NCI-H1048 (cell line): Measurements from ENCODE around the gene ADAMTS2.

Experiments used
- DNase-seq: peaks from one replicate; lab custom pipeline; 2025; lab: John Stamatoyannopoulos, UW

ADAMTS2 gene

GRCh38 chr5:179137643-179138567, 207.4 kb downstream of the ADAMTS2 start:
- DNase-seq: no peak

DNA sequence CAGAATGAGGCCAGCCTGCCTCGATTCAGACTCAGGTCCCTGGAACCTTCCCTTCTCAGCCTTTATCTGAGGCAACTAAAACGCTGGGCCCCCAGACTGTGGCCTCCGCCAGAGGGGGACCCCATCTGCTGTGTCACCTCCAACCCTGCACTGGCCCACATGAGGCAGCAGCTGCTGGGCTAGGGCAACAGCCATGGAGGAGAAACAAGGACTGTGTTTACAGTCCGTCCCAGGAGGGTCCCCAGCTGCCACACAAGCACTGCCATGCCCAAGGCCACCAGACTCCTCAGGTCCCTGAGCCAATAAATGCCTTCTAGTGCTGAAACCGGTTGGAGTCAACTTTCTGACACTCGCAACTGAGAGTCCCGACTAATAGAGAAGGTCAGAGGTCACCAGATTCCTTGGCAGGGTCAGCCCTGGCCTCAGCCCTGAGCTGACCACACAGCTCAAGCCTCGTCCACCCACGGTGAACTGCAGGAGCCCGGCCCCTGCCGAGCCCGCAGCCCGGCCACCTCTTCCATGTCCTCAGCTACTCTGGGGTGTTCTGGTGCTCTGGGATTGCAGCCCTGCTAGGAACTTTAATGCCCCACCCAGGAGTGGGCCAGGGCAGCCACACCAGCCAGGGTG, 208.1 kb downstream of the ADAMTS2 start:
- no peak for DNase-seq

DNA sequence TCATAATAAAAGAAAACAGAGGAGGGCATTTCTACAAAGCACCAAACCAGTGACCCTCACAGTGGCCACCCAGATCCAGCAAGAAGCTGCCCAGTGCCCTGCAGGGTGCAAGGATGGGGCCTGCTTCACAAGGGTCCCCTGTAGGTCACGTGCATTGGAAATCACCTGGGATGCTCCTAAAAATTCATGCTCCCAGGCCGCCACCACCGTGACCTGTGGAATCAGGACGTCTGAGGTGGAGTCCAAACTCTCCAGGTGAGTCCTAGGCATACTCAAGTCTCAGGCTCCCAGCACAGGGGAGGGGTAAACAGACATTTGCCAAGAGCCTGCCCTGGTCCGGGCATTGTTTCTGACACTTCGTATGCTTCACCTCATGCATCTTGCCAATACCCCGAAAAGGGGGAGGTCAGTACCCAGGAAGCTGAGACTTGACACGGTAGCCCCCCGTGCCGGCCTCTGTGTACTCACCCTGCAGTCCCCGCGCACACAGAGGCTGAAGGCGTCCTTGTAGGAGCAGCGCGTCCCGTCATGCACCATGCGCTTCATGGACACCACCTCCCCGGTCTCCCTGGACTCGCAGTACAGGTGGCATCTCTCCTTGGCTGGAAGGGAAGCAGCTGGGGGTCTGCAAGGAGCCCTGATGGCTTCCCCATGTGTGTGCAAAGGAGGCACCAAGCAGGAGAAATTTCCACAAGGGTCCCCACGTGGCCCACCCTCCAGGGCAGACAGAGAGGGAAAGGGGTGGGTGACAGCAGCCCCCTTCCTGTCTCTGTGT, 209.6 kb downstream of the ADAMTS2 start:
- no peak for DNase-seq

DNA sequence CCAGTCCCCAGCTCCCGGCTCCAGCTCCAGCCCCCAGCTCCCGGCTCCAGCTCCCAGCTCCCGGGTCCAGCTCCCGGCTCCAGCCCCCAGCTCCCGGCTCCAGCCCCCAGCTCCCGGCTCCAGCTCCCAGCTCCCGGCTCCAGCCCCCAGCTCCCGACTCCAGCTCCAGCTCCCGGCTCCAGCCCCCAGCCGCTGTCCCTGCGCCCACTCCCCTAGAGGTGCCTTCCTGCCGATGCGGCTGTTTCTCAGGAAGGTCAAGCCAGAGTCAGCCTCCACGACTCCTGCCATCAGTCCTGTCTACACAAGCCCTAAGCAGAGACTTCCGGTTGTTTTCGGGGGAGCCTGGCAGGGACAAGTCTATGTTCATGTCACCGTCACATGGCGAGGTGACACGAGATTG, 210.3 kb downstream of the ADAMTS2 start:
- DNase-seq: no peak

DNA sequence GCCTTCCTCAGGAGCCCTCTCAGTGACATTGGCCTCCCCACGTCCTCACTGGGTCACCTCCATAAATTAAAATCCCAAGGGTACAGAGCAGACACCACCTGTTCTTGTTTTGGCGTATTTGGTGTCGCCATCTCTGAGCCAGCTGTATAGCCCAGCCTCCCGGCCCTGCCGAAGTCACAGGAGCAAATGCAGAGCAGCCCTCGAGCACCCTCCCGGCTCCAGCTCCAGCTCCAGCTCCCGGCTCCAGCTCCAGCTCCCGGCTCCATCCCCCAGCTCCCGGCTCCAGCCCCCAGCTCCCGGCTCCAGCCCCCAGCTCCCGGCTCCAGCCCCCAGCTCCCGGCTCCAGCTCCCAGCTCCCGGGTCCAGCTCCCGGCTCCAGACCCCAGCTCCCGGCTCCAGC, 210.8 kb downstream of the ADAMTS2 start:
- DNase-seq: no peak

DNA sequence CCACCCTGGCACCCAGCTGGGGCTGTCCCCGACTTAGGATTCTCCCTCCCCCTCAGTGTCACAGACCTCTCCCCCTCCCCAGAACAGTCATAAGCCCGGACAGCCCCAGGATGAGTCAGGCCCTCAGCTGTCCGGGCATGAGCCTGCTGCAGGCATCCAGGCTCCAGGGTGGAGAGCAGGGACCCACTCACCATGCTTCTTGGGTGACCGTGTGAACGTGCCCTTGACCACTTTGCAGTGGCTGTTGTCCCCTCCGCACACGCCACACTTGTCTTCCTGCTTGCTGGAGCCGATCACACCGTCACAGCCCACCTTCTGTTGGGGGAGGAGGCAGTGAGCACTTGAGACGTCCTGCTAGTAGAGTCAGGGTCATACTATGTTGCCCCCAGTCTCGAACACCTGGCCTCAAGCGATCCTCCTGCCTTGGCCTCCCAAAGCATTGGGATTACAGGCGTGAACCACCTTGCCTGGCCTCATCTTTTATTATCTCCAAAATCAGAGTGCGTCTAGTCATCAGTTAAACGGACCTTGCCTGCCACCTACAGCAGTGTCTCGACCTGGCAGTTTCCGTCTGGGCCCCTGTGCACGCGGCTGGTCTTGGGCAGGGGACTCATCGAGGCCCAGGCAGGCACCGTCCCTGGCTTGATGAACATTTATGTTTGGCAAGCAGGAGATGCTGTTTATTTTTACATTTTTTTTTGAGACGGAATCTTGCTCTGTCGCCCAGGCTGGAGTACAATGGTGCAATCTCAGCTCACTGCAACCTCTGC, 212.5 kb downstream of the ADAMTS2 start:
- DNase-seq: no peak

- DNase-seq: no peak
Measured at GRCh38 chr5:179131886-179132585, 213.2 kb downstream of the ADAMTS2 start.

- no peak for DNase-seq
Measured at GRCh38 chr5:179131321-179131835, 213.9 kb downstream of the ADAMTS2 start.

DNA sequence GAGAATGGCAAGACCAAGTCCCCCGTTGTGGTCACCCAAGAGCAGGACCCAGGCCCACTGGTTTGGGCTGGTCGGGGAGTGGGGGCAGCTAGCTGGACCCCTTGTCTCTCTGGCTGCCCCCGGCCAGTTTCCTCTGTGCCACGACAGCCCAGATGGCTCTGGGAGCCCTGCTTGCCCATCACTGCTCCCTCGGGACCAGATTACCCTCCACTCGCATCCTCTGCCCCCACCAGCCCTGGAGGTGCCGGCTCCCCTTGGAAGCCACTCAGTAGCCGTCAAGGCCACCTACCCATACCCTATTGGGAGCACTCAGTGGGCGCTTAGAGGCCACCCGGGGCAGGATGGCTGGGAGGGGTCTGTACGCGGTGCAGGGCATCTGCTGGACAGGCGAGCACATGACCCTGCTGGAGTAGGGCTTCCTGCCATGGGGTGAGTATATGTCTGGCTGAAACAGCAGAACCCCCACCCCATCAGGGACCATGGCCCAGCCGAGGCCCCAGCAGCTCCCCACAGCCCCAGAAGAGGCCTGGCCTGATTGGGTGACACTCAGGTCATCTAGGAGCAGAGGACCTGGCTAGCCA, 215.1 kb downstream of the ADAMTS2 start:
- DNase-seq: no peak

GRCh38 chr5:179129607-179130071, 215.6 kb downstream of the ADAMTS2 start:
- DNase-seq: no peak

DNA sequence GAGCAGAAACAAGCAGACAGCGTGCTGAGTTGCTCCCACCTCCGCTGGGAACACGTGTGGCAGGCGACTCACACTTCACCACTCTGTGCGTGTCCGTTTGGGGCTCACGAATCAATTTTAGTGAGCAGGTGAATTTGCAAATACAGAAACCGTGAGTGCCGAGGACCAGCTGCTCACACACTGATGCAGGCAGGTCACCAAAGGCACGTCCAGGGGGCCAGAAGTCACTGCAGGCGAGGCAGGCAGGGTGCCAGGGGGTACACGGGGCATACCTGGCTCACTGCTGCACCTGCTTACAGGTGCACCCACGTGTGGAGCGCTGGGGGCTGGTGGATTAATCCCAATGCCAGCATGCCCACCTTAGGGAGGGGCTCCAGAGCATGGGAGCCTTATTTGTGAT, 216.3 kb downstream of the ADAMTS2 start:
- DNase-seq: no peak

DNA sequence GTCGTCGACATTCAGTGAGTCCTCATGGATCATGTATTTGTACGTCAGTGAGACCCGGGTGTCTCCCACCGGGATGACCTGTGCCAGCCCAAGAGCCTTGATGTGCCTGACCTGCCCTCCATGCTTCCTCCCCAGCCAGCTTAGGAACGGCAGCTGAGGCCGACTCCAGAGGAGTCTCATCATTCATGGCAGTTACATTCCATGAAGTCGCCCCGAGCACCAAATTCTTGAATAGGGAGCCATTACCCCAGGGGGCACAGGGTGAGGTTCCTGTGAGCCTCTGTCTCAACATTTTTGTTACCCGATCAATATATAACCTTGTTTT, 217.3 kb downstream of the ADAMTS2 start:
- DNase-seq: no peak

DNA sequence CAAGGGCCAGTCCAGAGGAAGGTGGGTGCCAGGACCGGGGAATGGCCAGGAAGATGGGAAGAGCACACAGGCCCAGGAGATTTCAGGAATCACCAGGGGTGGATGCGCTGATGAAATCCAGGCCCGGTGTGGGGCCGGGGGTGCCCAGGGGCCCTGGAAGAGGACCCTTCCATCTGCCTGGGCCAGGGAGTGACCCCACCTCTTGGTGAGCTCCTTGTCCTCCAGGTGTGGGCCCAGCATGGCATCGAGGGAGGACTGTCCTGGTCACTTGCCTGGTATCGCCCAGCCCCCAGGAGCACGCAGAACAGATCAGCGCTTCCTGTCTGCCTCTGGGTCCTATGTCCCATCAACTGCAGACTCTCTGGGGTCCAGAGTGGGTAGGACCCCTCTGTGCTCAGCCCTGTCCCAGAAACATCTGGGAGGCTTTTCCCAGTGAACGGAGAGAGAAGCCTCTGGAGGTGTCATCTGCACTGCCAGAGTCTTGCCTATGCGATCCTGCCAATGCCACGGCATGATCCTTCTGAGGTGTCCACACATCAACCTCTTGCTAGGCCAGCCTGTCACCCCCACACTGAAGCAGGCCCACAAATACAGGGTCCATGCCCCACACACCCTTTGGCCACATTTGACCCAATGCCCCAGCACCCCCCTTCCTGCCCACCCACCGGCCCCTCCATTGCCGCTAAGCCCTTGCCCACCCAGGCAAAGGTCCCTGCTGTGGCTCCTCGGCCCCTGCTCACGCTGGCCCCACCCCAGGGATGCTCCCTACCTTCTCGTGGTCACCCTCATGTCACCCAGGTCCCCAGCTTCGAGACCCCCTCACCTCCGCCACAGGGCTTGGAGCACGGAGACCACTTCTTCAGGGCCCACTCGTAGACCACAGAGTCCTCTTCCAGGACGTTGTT, 217.9 kb downstream of the ADAMTS2 start:
- DNase-seq: no peak

DNA sequence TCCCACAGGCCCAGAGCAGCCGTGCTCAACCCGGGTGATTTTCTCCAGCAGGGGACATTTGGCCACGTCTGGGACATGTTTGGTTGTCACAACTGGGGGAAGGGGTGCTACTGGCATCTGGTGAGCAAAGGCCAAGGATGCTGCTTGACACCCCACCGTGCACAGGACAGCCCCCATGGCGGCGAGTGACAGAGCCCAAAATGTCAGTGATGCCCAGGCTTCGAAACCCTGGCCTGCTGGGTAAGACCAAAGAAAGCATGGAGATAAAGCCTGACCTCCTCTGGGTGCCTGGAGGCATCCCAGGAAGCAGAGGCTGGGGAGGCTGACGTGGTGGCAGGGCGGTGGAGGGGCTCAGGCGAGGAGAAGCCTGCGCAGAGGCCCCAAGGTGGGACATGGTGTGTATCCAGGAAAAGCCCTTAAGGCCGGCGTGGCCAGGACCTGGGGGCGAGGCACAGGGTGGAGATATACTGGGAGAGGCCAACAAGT, 218.7 kb downstream of the ADAMTS2 start:
- DNase-seq: no peak

DNA sequence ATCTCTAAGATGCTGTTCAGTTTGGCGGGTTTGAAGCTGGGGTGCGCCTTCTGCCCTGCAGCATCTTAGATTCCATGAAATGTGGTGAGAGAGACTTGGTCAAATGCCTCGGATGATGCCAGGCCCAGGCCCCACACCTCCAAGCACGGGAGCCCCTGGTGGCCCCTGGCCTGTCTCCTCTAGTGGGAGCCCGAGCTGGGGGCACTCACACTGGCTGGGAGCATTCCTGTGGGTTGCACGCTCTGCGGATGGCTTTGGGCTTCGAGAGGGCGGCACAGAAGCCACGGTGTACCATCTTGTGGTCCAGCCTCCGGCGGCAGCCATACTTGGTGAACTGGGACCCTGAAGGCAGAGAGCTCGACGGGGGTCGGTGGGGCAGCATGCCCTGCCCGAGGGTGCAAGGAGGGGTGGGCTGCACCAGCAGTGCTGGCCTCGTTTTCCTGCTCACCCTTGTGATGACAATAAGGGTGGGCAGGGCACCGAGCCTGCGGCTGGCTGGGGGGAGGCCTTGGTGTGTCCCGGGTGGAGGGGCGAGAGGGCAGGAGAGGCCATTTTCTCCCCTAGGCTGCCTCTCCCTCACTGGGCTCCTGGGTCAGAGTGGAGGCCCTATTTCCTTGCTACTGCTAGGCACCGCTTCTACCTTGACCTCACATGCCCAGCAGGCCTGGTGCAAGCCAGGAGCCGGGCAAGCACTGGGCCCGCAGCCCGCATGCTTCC, 219.3 kb downstream of the ADAMTS2 start:
- no peak for DNase-seq

DNA sequence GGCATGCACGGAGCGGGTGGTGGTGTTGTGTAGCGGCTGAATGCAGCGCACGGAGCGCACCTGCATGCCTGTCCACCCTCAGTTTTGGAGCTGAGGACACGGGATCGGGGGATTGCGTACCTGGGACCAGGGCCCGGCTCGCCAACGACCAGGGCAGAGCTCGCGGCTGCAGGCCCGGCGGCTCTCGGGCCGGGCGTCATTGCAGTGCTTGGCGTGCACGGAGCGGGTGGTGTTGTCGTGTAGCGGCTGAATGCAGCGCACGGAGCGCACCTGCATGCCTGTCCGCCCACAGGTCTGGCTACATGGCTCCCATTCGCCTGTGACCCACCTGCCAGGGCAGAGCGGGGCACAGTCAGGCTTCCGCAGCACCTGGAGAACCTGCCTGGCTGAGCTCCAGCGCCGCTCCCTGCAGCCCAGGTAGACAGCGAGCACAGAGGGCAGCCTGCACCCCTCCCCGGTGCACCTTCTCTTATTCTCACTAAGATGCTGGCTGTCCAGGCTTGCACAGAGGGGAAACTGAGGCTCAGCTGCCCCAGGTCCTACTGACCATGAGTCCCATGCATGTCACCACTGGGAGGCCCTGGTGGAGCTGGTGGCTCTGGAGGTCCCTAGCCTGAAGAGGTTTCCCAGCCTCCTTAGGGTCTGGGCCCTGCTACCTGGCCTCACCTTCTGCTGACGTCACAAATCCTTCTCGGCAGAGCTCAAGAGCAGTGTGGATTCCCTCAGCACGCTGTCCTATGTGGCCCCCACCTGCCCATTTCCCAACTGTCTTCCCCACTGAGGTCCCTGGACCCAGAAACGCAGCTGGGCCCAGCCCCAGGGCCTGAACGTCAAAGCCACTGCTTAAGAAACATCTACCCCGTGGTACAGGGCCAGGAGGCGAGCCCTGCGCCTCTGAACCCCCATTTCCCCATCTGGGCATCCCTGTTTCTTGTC, 220.1 kb downstream of the ADAMTS2 start:
- DNase-seq: no peak

DNA sequence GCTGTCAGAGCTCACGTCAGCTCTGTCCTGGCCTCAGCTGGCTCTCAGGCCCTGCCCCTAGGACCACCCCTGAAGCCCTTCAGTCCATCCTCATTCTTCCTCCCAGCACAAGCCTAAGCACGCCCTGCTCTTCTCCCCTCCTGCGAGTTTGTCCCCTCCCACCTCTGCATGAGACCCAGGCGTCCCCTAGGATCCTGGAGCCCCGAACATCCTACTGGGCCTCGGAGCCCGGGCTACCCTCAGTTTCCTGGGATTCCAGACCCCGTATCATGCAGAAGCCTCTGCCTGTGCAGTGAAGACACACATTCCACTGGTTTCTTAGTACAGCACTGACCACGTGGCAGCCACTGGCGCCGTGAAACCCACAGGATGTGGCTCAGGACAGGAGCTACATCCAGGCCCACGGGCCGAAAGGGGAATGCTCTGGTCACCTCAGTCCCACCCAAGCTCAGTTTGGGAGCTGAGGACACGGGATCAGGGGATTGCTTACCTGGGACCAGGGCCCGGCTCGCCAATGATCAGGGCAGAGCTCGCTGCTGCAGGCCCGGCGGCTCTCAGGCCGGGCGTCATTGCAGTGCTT, 220.9 kb downstream of the ADAMTS2 start:
- DNase-seq: no peak
